Measurements from ENCODE around the gene RND1. TPM values are rescaled to one million over a fixed set of nuclear protein-coding genes. Genes with fewer than 3 reads are reported as not detected.
"Not testable (repeated sequence)": the region's sequence is repeated elsewhere in the genome, so short reads cannot be mapped to it uniquely, and the experiment has no call there.

Gene RND1
- total RNA-seq, 2 experiments from 2014 or later: 7.3 to 13.9 TPM

DNA sequence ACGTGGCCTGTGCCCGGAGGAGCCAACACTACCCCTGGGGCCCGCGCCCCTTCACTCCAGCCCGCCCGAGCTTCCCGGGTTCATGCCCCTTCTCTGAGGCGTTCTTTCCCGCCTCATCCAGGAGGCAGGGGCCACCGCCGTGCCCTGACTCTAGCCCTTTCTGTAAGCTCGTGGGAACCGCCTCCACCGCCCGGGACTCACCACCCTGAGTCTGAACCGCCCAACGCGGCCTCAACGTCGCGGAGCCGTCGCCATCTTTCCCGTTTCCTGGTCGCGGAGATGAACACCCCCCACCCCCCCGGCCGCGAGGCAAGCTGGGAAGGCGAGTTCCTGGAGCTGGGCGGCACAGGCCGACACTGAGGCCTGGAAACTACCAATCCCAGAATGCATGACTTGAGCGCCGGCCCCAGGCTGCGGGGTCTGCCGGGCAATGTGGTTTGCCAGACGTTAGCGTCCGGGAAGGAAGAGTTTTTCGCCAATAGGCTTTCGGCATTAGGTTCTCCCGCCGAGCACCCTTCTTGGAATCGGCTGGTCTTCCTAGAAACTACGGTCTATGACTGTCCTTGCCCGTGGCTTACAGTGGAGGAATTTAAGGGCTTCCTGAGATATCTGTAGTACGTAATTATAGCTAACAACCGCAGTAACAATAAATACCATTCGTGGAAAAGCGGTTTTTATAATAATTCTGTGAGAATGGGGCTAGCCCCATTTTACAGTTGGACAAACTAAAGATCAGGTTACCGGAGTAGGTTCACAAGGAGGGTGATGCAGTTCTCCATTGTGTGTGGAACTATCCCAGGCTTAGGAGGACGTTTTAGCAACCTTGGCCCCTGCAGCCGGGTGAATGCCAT is 13.6 kb downstream of the RND1 start, which contains the start of gene DDX23:
TSS of gene DDX23 (minus strand) at position 281 of the 851 bp plus-strand sequence. CDS start 6,381 bp downstream, outside the sequence.
- Histone ChIP-seq H3K4me2 (ENCODE audit: low read length) (peak within 1 kb of the TSS; percentile 87), H4K20me1 (ENCODE audit: insufficient read depth, low read length) (peaks cover 8% of the 10 kb centered on the region; the same call in 1 of the 2 replicates), H3K27ac (ENCODE audit: low read depth, low read length, poor library complexity, severe bottlenecking) (peak within 1 kb of the TSS; percentile 67), H3K4me1 (ENCODE audit: insufficient read depth, low read length, poor library complexity, severe bottlenecking) (peaks cover 32% of the 10 kb centered on the region), H3K9me2 (ENCODE audit: insufficient read depth, low read length) (no peaks in the 10 kb centered on the region), H3K9me3 (ENCODE audit: low read length) (no peaks in the 10 kb centered on the region), H3K4me3 (ENCODE audit: low read depth, low read length, poor library complexity, severe bottlenecking) (peak within 1 kb of the TSS; percentile 98), H3K36me3 (ENCODE audit: insufficient read depth, low read length) (peaks cover 28% of the 10 kb centered on the region), H2AFZ (ENCODE audit: low read length) (peak within 1 kb of the TSS; percentile 93), H3K79me2 (ENCODE audit: insufficient read depth, low read depth, low read length) (peaks cover 39% of the 10 kb centered on the region)
- intact Hi-C loops (cut with micrococcal nuclease; ENCODE audit: unreplicated experiment): loop anchor here (2.0 to 10.0 kb wide), 4 partner anchors 37 to 983 kb away; partner anchors contain the start of gene TUBA1B
- CTCF ChIA-PET (ENCODE audit: unreplicated experiment): interaction anchor here (0.9 to 2.8 kb wide), 5 partner anchors 13 to 74 kb away, joined by 3 to 35 read pairs (median 5); partner anchors contain the start of genes FKBP11 and RND1
- BruUV-seq (replicated peaks): TSS peak; percentile 98
- POLR2A ChIA-PET: interaction anchor here (0.6 to 3.4 kb wide), 21 partner anchors 14 to 1154 kb away, joined by 3 to 36 read pairs (median 4); partner anchors contain the start of genes FKBP11 and RND1
- DNase-seq (ENCODE audit: low spot score): peak; percentile 97
- TF ChIP-seq, protein P1, sequence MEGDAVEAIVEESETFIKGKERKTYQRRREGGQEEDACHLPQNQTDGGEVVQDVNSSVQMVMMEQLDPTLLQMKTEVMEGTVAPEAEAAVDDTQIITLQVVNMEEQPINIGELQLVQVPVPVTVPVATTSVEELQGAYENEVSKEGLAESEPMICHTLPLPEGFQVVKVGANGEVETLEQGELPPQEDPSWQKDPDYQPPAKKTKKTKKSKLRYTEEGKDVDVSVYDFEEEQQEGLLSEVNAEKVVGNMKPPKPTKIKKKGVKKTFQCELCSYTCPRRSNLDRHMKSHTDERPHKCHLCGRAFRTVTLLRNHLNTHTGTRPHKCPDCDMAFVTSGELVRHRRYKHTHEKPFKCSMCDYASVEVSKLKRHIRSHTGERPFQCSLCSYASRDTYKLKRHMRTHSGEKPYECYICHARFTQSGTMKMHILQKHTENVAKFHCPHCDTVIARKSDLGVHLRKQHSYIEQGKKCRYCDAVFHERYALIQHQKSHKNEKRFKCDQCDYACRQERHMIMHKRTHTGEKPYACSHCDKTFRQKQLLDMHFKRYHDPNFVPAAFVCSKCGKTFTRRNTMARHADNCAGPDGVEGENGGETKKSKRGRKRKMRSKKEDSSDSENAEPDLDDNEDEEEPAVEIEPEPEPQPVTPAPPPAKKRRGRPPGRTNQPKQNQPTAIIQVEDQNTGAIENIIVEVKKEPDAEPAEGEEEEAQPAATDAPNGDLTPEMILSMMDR (conservative IDR thresholded peaks at IDR 0.05; ENCODE audit: low read length): no peak
- TF ChIP-seq EZH2phosphoT487 (IDR thresholded peaks at IDR 0.05; ENCODE audit: borderline replicate concordance, low read depth, low read length): no peak

DNA sequence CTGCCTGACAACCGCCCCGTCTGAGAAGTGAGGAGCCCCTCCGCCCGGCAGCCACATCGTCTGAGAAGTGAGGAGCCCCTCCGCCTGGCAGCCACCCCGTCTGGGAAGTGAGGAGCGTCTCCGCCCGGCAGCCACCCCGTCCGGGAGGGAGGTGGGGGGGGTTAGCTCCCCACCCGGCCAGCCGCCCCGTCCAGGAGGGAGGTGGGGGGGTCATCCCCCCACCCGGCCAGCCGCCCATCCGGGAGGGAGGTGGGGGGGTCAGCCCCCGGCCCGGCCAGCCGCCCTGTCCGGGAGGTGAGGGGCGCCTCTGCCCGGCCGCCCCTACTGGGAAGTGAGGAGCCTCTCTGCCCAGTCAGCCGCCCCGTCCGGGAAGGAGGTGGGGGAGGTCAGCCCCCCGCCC is 23.6 kb downstream of the RND1 start:
- H3K36me3 ChIP-seq (ENCODE audit: insufficient read depth, low read length): peaks cover 82% of the 10 kb centered on the region
- DNase-seq (ENCODE audit: low spot score): not testable (repeated sequence)

DNA sequence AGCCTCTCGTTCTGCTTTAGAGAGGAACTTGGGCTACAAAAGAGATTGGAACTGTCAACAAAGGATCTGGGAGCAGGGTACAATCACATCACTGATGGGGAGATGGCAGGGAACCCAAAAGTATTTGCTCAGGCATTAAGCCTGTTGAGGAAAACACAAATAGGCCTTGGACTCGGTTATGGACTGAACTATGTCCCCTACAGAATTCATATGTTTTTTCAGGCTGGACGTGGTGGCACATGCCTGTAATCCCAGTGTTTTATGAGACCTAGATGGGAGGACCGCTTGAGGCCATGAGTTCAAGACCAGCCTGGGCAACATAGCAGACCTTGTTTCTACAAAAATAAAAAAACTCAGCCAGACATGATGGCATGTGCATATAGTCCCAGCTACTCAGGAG is 27.6 kb downstream of the RND1 start:
- Histone ChIP-seq H3K9me2 (ENCODE audit: insufficient read depth, low read length) (no peaks in the 10 kb centered on the region), H3K9me3 (ENCODE audit: low read length) (no peaks in the 10 kb centered on the region), H3K27ac (ENCODE audit: low read depth, low read length, poor library complexity, severe bottlenecking) (no peak overlapping the region), H3K36me3 (ENCODE audit: insufficient read depth, low read length) (peaks cover 80% of the 10 kb centered on the region), H3K79me2 (ENCODE audit: insufficient read depth, low read depth, low read length) (no peaks in the 10 kb centered on the region), H3K4me2 (ENCODE audit: low read length) (no peak overlapping the region), H2AFZ (ENCODE audit: low read length) (no peak overlapping the region), H3K4me3 (ENCODE audit: low read depth, low read length, poor library complexity, severe bottlenecking) (no peak overlapping the region), H4K20me1 (ENCODE audit: insufficient read depth, low read length) (no peaks in the 10 kb centered on the region), H3K4me1 (ENCODE audit: insufficient read depth, low read length, poor library complexity, severe bottlenecking) (no peaks in the 10 kb centered on the region)
- ChIA-PET POLR2A (interaction anchor here (1.2 kb wide), 1 partner anchor 15 kb away, joined by 3 read pairs; no protein-coding TSS in a partner anchor), CTCF (ENCODE audit: unreplicated experiment) (no interaction called here)
- intact Hi-C loops (cut with micrococcal nuclease; ENCODE audit: unreplicated experiment): no loop called here
- TF ChIP-seq EZH2phosphoT487 (IDR thresholded peaks at IDR 0.05; ENCODE audit: borderline replicate concordance, low read depth, low read length): no peak
- TF ChIP-seq, protein P1 (conservative IDR thresholded peaks at IDR 0.05; ENCODE audit: low read length): no peak
- no peak for DNase-seq (ENCODE audit: low spot score)
- no TSS peak for BruUV-seq (replicated peaks)

More for the DNA sequence above, 23.6 kb downstream of the RND1 start:
- intact Hi-C loops (cut with micrococcal nuclease; ENCODE audit: unreplicated experiment); CTCF ChIA-PET (ENCODE audit: unreplicated experiment); H4K20me1 ChIP-seq (ENCODE audit: insufficient read depth, low read length); H3K9me2 ChIP-seq (ENCODE audit: insufficient read depth, low read length); BruUV-seq (replicated peaks); POLR2A ChIA-PET; H3K9me3 ChIP-seq (ENCODE audit: low read length); H3K27ac ChIP-seq (ENCODE audit: low read depth, low read length, poor library complexity, severe bottlenecking); H3K4me3 ChIP-seq (ENCODE audit: low read depth, low read length, poor library complexity, severe bottlenecking); H3K4me1 ChIP-seq (ENCODE audit: insufficient read depth, low read length, poor library complexity, severe bottlenecking); H3K4me2 ChIP-seq (ENCODE audit: low read length); H2AFZ ChIP-seq (ENCODE audit: low read length): not testable (repeated sequence)
- H3K79me2 ChIP-seq (ENCODE audit: insufficient read depth, low read depth, low read length): peaks cover 13% of the 10 kb centered on the region
